ENCODE results near the gene CHID1. TPM values are rescaled to one million over a fixed set of nuclear protein-coding genes. Genes with fewer than 3 reads are reported as not detected.
A peak's percentile ranks its signal among the peaks of the same experiment; 100 is the strongest.

The CHID1 gene
- total and polyA plus RNA-seq, 4 experiments from 2014 or later: 46.9 to 82.3 (median 55.7) TPM

DNA sequence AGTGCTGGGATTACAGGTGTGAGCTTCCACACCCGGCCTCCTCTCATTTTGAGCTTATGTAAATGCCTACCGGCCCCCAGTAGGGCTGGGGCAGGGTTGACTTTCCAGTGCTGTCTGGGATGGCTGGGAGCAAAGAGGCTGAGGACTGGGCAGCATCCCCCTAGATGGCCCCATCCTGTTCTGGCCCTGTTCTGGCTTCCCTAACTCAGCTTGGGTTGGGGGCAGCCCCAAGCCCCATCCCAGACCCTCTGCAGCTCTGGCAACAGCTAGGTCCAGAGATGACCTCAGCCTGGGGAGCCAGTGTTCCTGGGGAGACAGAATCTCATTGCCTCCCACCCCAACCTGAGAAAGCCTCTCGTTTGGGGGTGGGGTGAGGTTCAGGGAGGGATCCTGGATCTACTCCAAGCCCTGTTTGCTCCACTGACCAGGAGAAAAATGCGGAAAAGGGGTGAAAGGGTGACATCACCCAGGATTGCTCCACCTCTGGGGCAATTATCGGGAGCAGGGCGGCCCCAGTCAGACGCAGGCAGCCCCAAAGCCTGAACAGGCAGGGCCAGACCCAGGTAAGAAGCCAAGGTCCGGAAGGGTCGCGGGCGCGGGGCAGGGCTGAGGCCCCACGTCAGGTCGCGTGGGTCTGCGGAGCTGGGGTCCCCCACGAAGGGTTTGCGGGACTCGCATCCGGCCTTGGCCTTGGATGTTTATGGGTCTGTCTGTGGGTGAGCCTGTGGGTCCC lies 92.0 kb downstream of the CHID1 start, which contains the start of gene PNPLA2:
Gene PNPLA2 (plus strand): TSS at position 519 of the 733 bp plus-strand sequence. CDS start 805 bp downstream, outside the sequence.
- H3K4me3 Mint-ChIP-seq: peak within 1 kb of the TSS; percentile 84 to 94 (median 89)
- Histone ChIP-seq H3K4me3 (ENCODE audit: low read length in 2 of 2) (peak within 1 kb of the TSS in 1 of 2 donors; percentile 73), H3K9me3 (ENCODE audit: control insufficient read depth in 1 of 2, low read length in 2 of 2) (no peaks in the 10 kb centered on the region), H3K27me3 (ENCODE audit: insufficient read depth, low read length) (no peaks in the 10 kb centered on the region), H3K27ac (ENCODE audit: low read depth, low read length) (peak within 1 kb of the TSS; percentile 81), H3K4me1 (ENCODE audit: insufficient read depth, low read length) (peaks cover 22% of the 10 kb centered on the region), H3K36me3 (ENCODE audit: insufficient read depth, low read length) (peaks cover 2% of the 10 kb centered on the region)
- H3K36me3 Mint-ChIP-seq: peaks cover 0 to 17% of the 10 kb centered on the region in 2 donors
- no peaks in the 10 kb centered on the region for H3K27me3 Mint-ChIP-seq
- POLR2A ChIA-PET (ENCODE audit: partially characterized antibody): interaction anchor here (0.6 to 6.4 kb wide), 21 partner anchors 8 to 611 kb away, joined by 3 to 109 read pairs (median 6); partner anchors contain the start of genes BET1L, CD151, CRACR2B and DEAF1
- CTCF ChIA-PET (ENCODE audit: partially characterized antibody): interaction anchor here (0.9 to 1.5 kb wide), 4 partner anchors 9 to 22 kb away, joined by 3 to 4 read pairs (median 4); partner anchors contain the start of gene RPLP2
- H3K4me1 Mint-ChIP-seq: peaks cover 2 to 22% (median 11%) of the 10 kb centered on the region in 4 donors
- DNase-seq: no peak
- H3K9me3 Mint-ChIP-seq: no peaks in the 10 kb centered on the region
- intact Hi-C loops (cut with micrococcal nuclease): loop anchor here (1.0 to 2.0 kb wide), 3 partner anchors 9 to 24 kb away; partner anchors contain the start of genes CD151, POLR2L, RPLP2 and TSPAN4
- peak within 1 kb of the TSS; percentile 81 to 94 (median 92) for H3K27ac Mint-ChIP-seq

Other genes starting within 250 kb of the CHID1 start
- 10 to 100 TPM; 41.3 to 44.3 TPM for gene DEAF1, start 215.6 kb downstream of the CHID1 start, total RNA-seq
- 10 to 100 TPM; 34.5 to 50.8 TPM for gene DEAF1, start 215.6 kb downstream of the CHID1 start, polyA plus RNA-seq
- gene TMEM80, start 215.0 kb downstream of the CHID1 start, total RNA-seq: 10 to 100 TPM; 44.7 to 47.3 TPM
- 10 to 100 TPM; 27.0 to 32.6 TPM for gene TMEM80, start 215.0 kb downstream of the CHID1 start, polyA plus RNA-seq
- gene EPS8L2, start 204.6 kb downstream of the CHID1 start, total RNA-seq: 10 to 100 TPM; 17.4 to 17.8 TPM
- 10 to 100 TPM; 15.4 to 19.5 TPM for gene EPS8L2, start 204.6 kb downstream of the CHID1 start, polyA plus RNA-seq
- gene TALDO1, start 163.3 kb downstream of the CHID1 start, total RNA-seq: 10 to 100 TPM; 80.4 to 90.5 TPM
- gene TALDO1, start 163.3 kb downstream of the CHID1 start, polyA plus RNA-seq: 100 to 1,000 TPM; 174 to 244 TPM
- gene GATD1, start 133.3 kb downstream of the CHID1 start, total RNA-seq: 10 to 100 TPM; 51.5 to 64.9 TPM
- gene GATD1, start 133.3 kb downstream of the CHID1 start, polyA plus RNA-seq: 10 to 100 TPM in 1 of 2 donors, 1 to 10 TPM in 1; 4.3 to 15.0 TPM
- under 1 TPM in 1 of 2 experiments, not detected in 1; 0.19 TPM for gene CEND1, start 120.7 kb downstream of the CHID1 start, total RNA-seq
- not detected for gene CEND1, start 120.7 kb downstream of the CHID1 start, polyA plus RNA-seq
- 10 to 100 TPM; 24.0 to 24.1 TPM for gene SLC25A22, start 112.5 kb downstream of the CHID1 start, total RNA-seq
- gene SLC25A22, start 112.5 kb downstream of the CHID1 start, polyA plus RNA-seq: 10 to 100 TPM in 1 of 2 donors, 1 to 10 TPM in 1; 9.4 to 13.5 TPM
- 10 to 100 TPM; 32.5 to 34.8 TPM for gene PIDD1, start 105.6 kb downstream of the CHID1 start, total RNA-seq
- 1 to 10 TPM; 7.0 to 7.8 TPM for gene PIDD1, start 105.6 kb downstream of the CHID1 start, polyA plus RNA-seq
- gene RPLP2, start 100.8 kb downstream of the CHID1 start, total RNA-seq: 1,000 to 10,000 TPM; 4,870 to 5,155 TPM
- 1,000 to 10,000 TPM; 1,822 to 3,757 TPM for gene RPLP2, start 100.8 kb downstream of the CHID1 start, polyA plus RNA-seq
- gene PNPLA2, start 91.9 kb downstream of the CHID1 start, total RNA-seq: 100 to 1,000 TPM; 200 to 201 TPM
- gene PNPLA2, start 91.9 kb downstream of the CHID1 start, polyA plus RNA-seq: 10 to 100 TPM; 12.2 to 35.2 TPM
- under 1 TPM in 1 of 2 experiments, not detected in 1; 0.55 TPM for gene CRACR2B, start 82.9 kb downstream of the CHID1 start, total RNA-seq
- gene CRACR2B, start 82.9 kb downstream of the CHID1 start, polyA plus RNA-seq: not detected
- 10 to 100 TPM; 20.7 to 23.4 TPM for gene CD151, start 77.9 kb downstream of the CHID1 start, total RNA-seq
- 10 to 100 TPM in 1 of 2 donors, 1 to 10 TPM in 1; 9.7 to 24.8 TPM for gene CD151, start 77.9 kb downstream of the CHID1 start, polyA plus RNA-seq
- 10 to 100 TPM; 55.8 to 56.2 TPM for gene POLR2L, start 68.3 kb downstream of the CHID1 start, total RNA-seq
- 100 to 1,000 TPM in 1 of 2 donors, 10 to 100 TPM in 1; 83.7 to 108 TPM for gene POLR2L, start 68.3 kb downstream of the CHID1 start, polyA plus RNA-seq
- gene TSPAN4, start 68.0 kb downstream of the CHID1 start, total RNA-seq: 1 to 10 TPM; 5.3 to 5.8 TPM
- 1 to 10 TPM; 1.8 to 3.5 TPM for gene TSPAN4, start 68.0 kb downstream of the CHID1 start, polyA plus RNA-seq
- 10 to 100 TPM; 81.7 to 87.4 TPM for gene AP2A2, start 15.1 kb upstream of the CHID1 start, total RNA-seq
- gene AP2A2, start 15.1 kb upstream of the CHID1 start, polyA plus RNA-seq: 10 to 100 TPM in 1 of 2 donors, 1 to 10 TPM in 1; 5.1 to 14.1 TPM
- not detected for gene MUC6, start 125.9 kb upstream of the CHID1 start, total RNA-seq
- under 1 TPM in 1 of 2 donors, not detected in 1; 0.13 TPM for gene MUC6, start 125.9 kb upstream of the CHID1 start, polyA plus RNA-seq
- gene MUC2, start 164.1 kb upstream of the CHID1 start, total RNA-seq: not detected
- not detected for gene MUC2, start 164.1 kb upstream of the CHID1 start, polyA plus RNA-seq
- gene MUC5AC, start 247.1 kb upstream of the CHID1 start, total RNA-seq: not detected
- gene MUC5AC, start 247.1 kb upstream of the CHID1 start, polyA plus RNA-seq: not detected